ENCODE results near the gene LAPTM5.

The LAPTM5 gene

DNA sequence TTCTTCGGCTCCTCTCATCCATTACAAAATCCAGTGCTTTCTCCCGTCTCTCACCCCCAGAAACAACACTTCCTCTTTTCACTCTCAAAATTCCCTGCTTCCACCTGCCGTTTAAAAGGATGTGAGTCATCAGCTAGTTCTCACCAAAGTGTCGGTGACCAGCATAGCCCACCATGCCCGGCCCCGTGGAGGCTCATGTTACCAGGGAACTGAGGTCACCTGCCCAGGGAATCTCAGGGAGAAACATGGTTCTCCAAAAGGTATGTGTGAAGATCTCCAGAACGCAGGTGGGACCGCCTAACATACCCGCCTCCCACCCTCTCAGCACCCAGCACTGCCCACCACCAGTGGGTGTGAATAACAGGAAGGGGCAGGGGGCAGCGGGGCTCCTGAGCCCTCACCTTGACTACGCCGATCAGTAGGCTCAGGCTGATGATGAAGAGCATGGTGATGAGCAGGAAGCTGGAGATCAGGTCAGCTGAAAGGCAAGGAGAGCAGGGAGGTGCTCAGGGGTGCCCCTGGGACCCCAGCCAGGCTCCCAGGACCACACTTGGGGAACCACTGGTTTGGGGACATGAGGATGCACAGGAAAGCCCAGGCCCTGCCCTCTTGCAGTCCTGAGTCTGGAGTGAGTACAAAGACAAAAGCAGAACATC is 16.2 kb downstream of the LAPTM5 start:
- FAIRE-seq = no peak

- FAIRE-seq = no peak
These were observed 17.0 kb downstream of the LAPTM5 start for GRCh38 chr1:30740251-30741238.

DNA sequence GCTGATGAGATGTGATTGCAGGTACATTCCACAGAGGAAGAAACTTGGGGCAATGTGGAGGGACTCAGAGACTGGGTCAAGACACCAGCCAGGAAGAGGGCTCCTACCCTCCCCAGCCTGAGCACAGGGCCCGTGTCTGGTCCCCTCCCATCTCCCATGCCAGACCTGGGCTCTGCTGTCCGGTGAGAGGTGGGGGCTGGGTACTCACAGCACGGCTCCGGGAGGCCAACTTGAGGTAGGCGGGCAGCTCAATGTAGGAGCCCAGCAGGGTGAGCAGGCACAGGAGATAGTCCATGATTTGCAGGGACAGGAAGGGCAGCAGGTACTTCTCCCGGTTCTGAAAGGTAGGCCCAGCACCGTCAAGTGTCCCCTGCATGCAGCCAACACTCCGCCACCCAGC is 18.0 kb downstream of the LAPTM5 start:
- no peak for FAIRE-seq

GRCh38 chr1:30738715-30739559 is 18.6 kb downstream of the LAPTM5 start:
- no peak for FAIRE-seq

GRCh38 chr1:30738040-30738714 is 19.4 kb downstream of the LAPTM5 start:
- FAIRE-seq = no peak

GRCh38 chr1:30737357-30738039 is 20.1 kb downstream of the LAPTM5 start:
- no peak for FAIRE-seq

GRCh38 chr1:30735668-30736498 is 21.7 kb downstream of the LAPTM5 start:
- FAIRE-seq = no peak

GRCh38 chr1:30735124-30735523 is 22.4 kb downstream of the LAPTM5 start:
- FAIRE-seq = no peak

- no peak for FAIRE-seq
These were observed 23.0 kb downstream of the LAPTM5 start for GRCh38 chr1:30734580-30734979.

GRCh38 chr1:30734106-30734505 is 23.5 kb downstream of the LAPTM5 start:
- FAIRE-seq = no peak

DNA sequence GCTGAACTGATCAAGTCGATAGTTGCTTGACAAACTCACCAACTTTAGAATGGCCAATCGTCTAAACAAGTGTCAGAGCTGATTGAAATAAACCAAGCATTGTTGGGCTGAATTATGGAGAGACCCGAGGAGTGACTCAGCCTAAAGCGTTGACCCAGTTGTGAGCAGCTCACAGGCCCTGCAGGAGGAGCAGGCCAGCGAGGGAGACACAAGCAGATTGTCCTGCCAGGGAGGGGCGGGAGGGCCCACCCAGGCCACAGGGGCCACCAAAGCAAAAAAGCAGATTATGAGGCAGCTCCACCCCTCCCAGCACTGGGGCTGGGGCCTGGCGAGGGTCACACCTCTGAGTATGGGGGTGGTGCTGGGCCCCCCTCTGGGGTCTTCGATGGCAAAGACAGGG is 24.1 kb downstream of the LAPTM5 start:
- no peak for FAIRE-seq

GRCh38 chr1:30732277-30732996 is 25.1 kb downstream of the LAPTM5 start:
- FAIRE-seq = no peak

GRCh38 chr1:30731806-30732276 is 25.7 kb downstream of the LAPTM5 start:
- FAIRE-seq = no peak

GRCh38 chr1:30731109-30731805 is 26.3 kb downstream of the LAPTM5 start:
- no peak for FAIRE-seq

GRCh38 chr1:30730346-30731108 is 27.0 kb downstream of the LAPTM5 start:
- FAIRE-seq = no peak

DNA sequence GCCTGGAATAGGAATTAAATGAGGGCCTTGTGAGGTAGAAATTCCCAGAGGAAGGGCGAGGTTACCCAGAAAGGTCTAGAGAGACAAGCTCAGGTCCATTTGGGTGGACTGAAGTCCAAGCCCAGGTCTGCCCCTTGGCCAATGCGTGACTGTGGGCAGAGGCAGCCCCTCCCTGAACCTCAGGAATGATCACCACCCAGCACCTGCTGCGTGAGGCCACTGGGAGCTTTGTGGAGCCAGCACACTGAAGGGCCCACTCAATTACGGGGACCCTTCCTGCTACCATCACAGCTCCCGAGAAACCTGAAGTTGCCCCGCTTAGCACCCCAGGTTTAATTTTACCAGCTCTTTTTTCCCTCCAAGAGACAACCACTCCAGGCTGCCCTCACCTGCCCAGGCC is 27.7 kb downstream of the LAPTM5 start:
- no peak for FAIRE-seq

DNA sequence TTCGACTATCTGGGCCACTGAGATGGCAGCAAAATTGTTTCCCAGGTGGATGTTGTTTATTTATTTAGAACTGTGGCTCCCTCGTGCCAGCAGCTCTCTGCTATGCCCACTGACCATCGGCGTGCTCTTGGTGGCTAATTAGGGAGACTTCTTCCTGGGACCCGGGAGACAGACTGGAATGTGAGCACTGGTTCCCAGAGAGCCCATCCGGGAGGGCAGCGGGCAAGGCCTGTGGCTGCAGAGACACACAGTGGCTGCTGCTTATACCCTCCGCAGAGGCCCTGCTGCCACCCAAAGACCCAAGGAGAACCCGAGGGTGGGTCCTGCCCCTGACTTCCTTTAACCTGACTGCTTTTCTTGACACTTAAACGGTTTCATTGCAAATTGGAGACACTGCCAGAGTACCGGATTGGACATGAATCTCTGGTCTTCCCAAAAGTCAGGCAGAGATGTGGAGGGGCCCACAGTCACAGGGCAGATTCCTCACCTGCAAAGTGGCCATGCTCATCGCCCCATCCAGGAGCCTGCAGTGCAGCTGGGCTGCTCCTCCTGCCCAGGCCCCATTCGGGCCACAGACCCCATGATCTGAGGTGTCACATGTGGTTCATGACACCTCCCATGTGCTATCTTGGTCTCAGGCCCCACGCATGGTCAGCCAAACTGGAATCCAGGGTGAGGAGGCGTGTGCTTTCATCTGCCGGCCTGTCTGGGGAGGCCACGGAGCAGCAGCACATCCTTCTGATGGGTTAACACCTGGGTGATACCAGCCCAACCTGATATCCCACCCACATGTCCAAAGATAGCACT is 28.5 kb downstream of the LAPTM5 start:
- FAIRE-seq = no peak

DNA sequence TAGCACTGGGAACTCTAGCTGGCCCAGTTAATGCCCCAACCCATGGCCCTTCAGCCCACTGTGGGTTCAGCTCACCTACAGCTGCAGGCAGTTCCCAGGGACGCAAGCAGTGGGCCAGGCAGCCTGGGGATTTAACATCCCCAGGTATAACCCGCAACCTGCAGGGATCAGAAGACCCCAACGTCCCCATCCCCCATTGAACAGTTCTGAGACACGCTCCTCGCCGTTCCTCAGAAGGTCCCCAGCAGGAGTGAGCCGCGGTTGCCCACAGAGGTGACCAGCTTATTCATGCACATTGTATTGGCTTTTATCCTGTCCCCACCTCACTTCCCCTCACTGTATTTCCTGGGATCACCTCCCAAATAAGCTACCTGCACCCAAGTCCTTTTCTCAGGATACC is 29.2 kb downstream of the LAPTM5 start:
- FAIRE-seq = no peak

Data from islet of Langerhans (tissue), 1 donor.